ENCODE measurements around the gene PLCE1.
A peak's percentile ranks its signal among the peaks of the same experiment; 100 is the strongest.

The PLCE1 gene

GRCh38 chr10:93992400-93993030 is 1.2 kb upstream of the PLCE1 start:
- DNase-seq (ENCODE audit: low read depth, low spot score): no peak
- no peak overlapping the region for H3K27ac ChIP-seq

GRCh38 chr10:93993414-93993781 is 333 bp upstream of the PLCE1 start:
- DNase-seq (ENCODE audit: low read depth, low spot score): no peak
- H3K27ac ChIP-seq: no peak overlapping the region

GRCh38 chr10:93994438-93994801 is 689 bp downstream of the PLCE1 start:
- H3K27ac ChIP-seq: no peak overlapping the region
- no peak for DNase-seq (ENCODE audit: low read depth, low spot score)

GRCh38 chr10:93995182-93995581 is 1.5 kb downstream of the PLCE1 start:
- no peak for DNase-seq (ENCODE audit: low read depth, low spot score)
- no peak overlapping the region for H3K27ac ChIP-seq

- no peak for DNase-seq (ENCODE audit: low read depth, low spot score)
- H3K27ac ChIP-seq: no peak overlapping the region
Observed at GRCh38 chr10:93995598-93996271, 2.0 kb downstream of the PLCE1 start.

GRCh38 chr10:93996551-93996950 is 2.8 kb downstream of the PLCE1 start:
- no peak overlapping the region for H3K27ac ChIP-seq
- no peak for DNase-seq (ENCODE audit: low read depth, low spot score)

- no peak overlapping the region for H3K27ac ChIP-seq
- DNase-seq (ENCODE audit: low read depth, low spot score): no peak
Observed at GRCh38 chr10:93997546-93997945, 3.8 kb downstream of the PLCE1 start.

- DNase-seq (ENCODE audit: low read depth, low spot score): no peak
- H3K27ac ChIP-seq: no peak overlapping the region
Observed at GRCh38 chr10:93999401-93999851, 5.7 kb downstream of the PLCE1 start.

- H3K27ac ChIP-seq: no peak overlapping the region
- DNase-seq (ENCODE audit: low read depth, low spot score): no peak
Observed at GRCh38 chr10:94000638-94001415, 7.1 kb downstream of the PLCE1 start.

GRCh38 chr10:94001416-94001810 is 7.7 kb downstream of the PLCE1 start:
- DNase-seq (ENCODE audit: low read depth, low spot score): no peak
- H3K27ac ChIP-seq: no peak overlapping the region

- DNase-seq (ENCODE audit: low read depth, low spot score): no peak
- no peak overlapping the region for H3K27ac ChIP-seq
Observed at GRCh38 chr10:94002156-94002555, 8.4 kb downstream of the PLCE1 start.

GRCh38 chr10:94003488-94003887 is 9.8 kb downstream of the PLCE1 start:
- H3K27ac ChIP-seq: no peak overlapping the region
- DNase-seq (ENCODE audit: low read depth, low spot score): no peak

- DNase-seq (ENCODE audit: low read depth, low spot score): peak; percentile 67
Observed at GRCh38 chr10:94005050-94005449, 11.3 kb downstream of the PLCE1 start.

GRCh38 chr10:94006591-94007550 is 13.1 kb downstream of the PLCE1 start:
- no peak for DNase-seq (ENCODE audit: low read depth, low spot score)
- H3K27ac ChIP-seq: peak overlapping the region; percentile 29

More at GRCh38 chr10:94005050-94005449, 11.3 kb downstream of the PLCE1 start:
- peak overlapping the region; percentile 35 for H3K27ac ChIP-seq

- H3K27ac ChIP-seq: no peak overlapping the region
- DNase-seq (ENCODE audit: low read depth, low spot score): no peak
Observed at GRCh38 chr10:94008526-94008925, 14.8 kb downstream of the PLCE1 start.

GRCh38 chr10:94010116-94010515 is 16.4 kb downstream of the PLCE1 start:
- H3K27ac ChIP-seq: no peak overlapping the region
- no peak for DNase-seq (ENCODE audit: low read depth, low spot score)

GRCh38 chr10:94010886-94011285 is 17.2 kb downstream of the PLCE1 start:
- no peak overlapping the region for H3K27ac ChIP-seq
- no peak for DNase-seq (ENCODE audit: low read depth, low spot score)

- no peak for DNase-seq (ENCODE audit: low read depth, low spot score)
- H3K27ac ChIP-seq: no peak overlapping the region
Observed at GRCh38 chr10:94011296-94011695, 17.6 kb downstream of the PLCE1 start.

- H3K27ac ChIP-seq: no peak overlapping the region
- no peak for DNase-seq (ENCODE audit: low read depth, low spot score)
Observed at GRCh38 chr10:94012834-94013233, 19.1 kb downstream of the PLCE1 start.

GRCh38 chr10:94013331-94013760 is 19.6 kb downstream of the PLCE1 start:
- H3K27ac ChIP-seq: no peak overlapping the region
- no peak for DNase-seq (ENCODE audit: low read depth, low spot score)
